Adrenal gland (tissue), 12 donors: ENCODE data around the gene MGMT. TPM values are rescaled to one million over a fixed set of nuclear protein-coding genes. Genes with fewer than 3 reads are reported as not detected.

ENCODE experiments used
- DNase-seq, 7 donors: peaks; one replicate each; pipeline ENCODE4 v3.0.0-alpha.2; 2019 to 2020
- H3K27ac ChIP-seq, 5 donors: fragments of 200-600 bp; sonication (generic) in 4 of 5; 1 replicate in 3 of 5; 2 replicates in 2 of 5; pipeline versions ENCODE4 v1.5.1 to v1.8.0; 2016 to 2020; ENCODE audit warnings: mild to moderate bottlenecking in 1 of 5
- H3K27me3 ChIP-seq: fragments of 200-600 bp; 2 replicates; pipeline ENCODE4 v1.8.0; 2021
- H3K36me3 ChIP-seq, 2 donors: fragments of 200-600 bp; replicated peaks in 1 of 2; 1 replicate in 1 of 2; 2 replicates in 1 of 2; pipeline versions ENCODE4 v1.5.1 to v1.8.0; 2018 to 2022
- H3K4me1 ChIP-seq, 2 donors: fragments of 200-600 bp; replicated peaks in 1 of 2; 1 replicate in 1 of 2; 2 replicates in 1 of 2; pipeline versions ENCODE4 v1.5.1 to v1.8.0; 2018 to 2021
- H3K4me3 ChIP-seq, 4 donors: fragments of 200-600 bp; sonication (generic) in 3 of 4; one replicate each; pipeline ENCODE4 v1.5.1; 2016 to 2018
- H3K9me3 ChIP-seq, 3 donors: fragments of 200-600 bp; sonication (generic) in 1 of 3; replicated peaks in 1 of 3; 1 replicate in 2 of 3; 2 replicates in 1 of 3; pipeline versions ENCODE4 v1.5.1 to v1.8.0; 2016 to 2021
- POLR2A ChIP-seq, 2 donors: fragments of 450-650 bp; IDR thresholded peaks; one replicate each; pipeline ENCODE4 v1.6.1; 2017; ENCODE audit warnings: antibody characterized with exemption in 2 of 2, mild to moderate bottlenecking in 2 of 2, moderate library complexity in 1 of 2
- WGBS, 4 donors: extraction: QIAGEN DNeasy Blood & Tissue Kit in 2 of 4; methylation state at CpG; one replicate each; pipeline versions ENCODE4 v1.1.5 to v1.1.7; 2013 to 2017; 5-methylcytosine and 5-hydroxymethylcytosine counted together
- intact Hi-C, 2 donors: fragments of 100-400 bp; cut with DNase I; formaldehyde crosslinking; loops; one replicate each; pipeline versions ENCODE4 v1.14.1 to v1.15.0; 2022 to 2023
- polyA plus RNA-seq, 3 donors: library from polyadenylated mRNA; stranded (reverse); fragments of 200-250 nt in 2 of 3; fragments of 350-450 nt in 1 of 3; fragmentation: Illumina TruSeq in 1 of 3; extraction: RNeasy Lipid Tissue Mini Kit (QIAGEN cat#74804) in 1 of 3; gene quantifications; one replicate each; pipeline ENCODE4 v1.2.3, GENCODE V29; 2013 to 2014
- total RNA-seq, 9 donors: library from RNA; depleted of rRNA in 4 of 9; stranded (reverse); fragments of >200 nt in 4 of 9; fragments of 120-200 nt in 1 of 9; fragmentation: NEBNext Ultra II Directional in 1 of 9; extraction: Animal tissue kit (Norgen Biotek cat#: 25700) in 1 of 9; gene quantifications; one replicate each; pipeline versions ENCODE4 v1.1.0 to v1.2.4, GENCODE V29; 2013 to 2023
- TF ChIP-seq, protein P1 (sequence below), 6 experiments: fragments of 450-650 bp in 4 of 6; fragments of 200-600 bp in 2 of 6; sonication (generic) in 1 of 6; IDR thresholded peaks; 1 replicate in 5 of 6; 2 replicates in 1 of 6; pipeline versions ENCODE4 v1.5.1 to v1.8.0; 2016 to 2021; ENCODE audit warnings: antibody characterized with exemption in 6 of 6, mild to moderate bottlenecking in 2 of 6, moderate library complexity in 1 of 6
- donor health status: healthy with polysubstance abuse.
- donor health status: Bipolar disorder and iron deficiency.
- donor health status: DM: yes; HTN: yes; CAD: no.
- donor health status: DM: no; HTN: no; CAD: no.
- donor health status: DM: no; HTN: no; CAD: no.
- donor health status: DM: yes; HTN: yes; CAD: no.

The MGMT gene
- total and polyA plus RNA-seq, 12 donors, result 3.8 to 35.8 (median 21.2) TPM

DNA sequence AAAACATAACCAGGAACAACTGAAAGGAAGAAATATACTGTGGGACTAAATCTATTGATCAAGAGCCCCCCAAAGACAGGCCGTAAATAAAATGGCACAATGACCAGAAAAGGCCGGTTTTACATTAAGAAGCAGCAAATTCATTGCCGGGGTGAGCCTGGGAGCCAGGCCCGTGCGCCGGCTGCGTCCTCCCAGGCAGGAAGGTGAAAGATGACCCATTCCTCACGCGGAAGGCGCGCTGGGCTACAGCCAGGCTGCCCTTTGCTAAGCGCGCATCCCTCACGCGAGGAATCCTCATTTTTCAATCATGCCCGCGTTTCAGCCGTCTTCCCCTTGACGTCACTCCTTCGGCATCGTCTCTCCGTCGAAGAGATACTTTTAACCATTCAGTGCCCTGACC lies 47.6 kb upstream of the MGMT start:
- WGBS, 4 donors, result 38 to 66% (median 47%) methylated on average over 23 of the region's 23 CpGs
- Histone ChIP-seq H3K4me1 (no peaks in the 10 kb centered on the region), H3K27ac (no peak overlapping the region), H3K36me3 (no peaks in the 10 kb centered on the region), H3K4me3 (no peak overlapping the region), H3K9me3 (no peaks in the 10 kb centered on the region), H3K27me3 (peaks cover 4% of the 10 kb centered on the region)
- intact Hi-C loops, result no loop called here
- no peak for TF ChIP-seq POLR2A (IDR thresholded peaks at IDR 0.05)
- TF ChIP-seq, protein P1, sequence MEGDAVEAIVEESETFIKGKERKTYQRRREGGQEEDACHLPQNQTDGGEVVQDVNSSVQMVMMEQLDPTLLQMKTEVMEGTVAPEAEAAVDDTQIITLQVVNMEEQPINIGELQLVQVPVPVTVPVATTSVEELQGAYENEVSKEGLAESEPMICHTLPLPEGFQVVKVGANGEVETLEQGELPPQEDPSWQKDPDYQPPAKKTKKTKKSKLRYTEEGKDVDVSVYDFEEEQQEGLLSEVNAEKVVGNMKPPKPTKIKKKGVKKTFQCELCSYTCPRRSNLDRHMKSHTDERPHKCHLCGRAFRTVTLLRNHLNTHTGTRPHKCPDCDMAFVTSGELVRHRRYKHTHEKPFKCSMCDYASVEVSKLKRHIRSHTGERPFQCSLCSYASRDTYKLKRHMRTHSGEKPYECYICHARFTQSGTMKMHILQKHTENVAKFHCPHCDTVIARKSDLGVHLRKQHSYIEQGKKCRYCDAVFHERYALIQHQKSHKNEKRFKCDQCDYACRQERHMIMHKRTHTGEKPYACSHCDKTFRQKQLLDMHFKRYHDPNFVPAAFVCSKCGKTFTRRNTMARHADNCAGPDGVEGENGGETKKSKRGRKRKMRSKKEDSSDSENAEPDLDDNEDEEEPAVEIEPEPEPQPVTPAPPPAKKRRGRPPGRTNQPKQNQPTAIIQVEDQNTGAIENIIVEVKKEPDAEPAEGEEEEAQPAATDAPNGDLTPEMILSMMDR (IDR thresholded peaks at IDR 0.05), result no peak
- DNase-seq, result no peak

DNA sequence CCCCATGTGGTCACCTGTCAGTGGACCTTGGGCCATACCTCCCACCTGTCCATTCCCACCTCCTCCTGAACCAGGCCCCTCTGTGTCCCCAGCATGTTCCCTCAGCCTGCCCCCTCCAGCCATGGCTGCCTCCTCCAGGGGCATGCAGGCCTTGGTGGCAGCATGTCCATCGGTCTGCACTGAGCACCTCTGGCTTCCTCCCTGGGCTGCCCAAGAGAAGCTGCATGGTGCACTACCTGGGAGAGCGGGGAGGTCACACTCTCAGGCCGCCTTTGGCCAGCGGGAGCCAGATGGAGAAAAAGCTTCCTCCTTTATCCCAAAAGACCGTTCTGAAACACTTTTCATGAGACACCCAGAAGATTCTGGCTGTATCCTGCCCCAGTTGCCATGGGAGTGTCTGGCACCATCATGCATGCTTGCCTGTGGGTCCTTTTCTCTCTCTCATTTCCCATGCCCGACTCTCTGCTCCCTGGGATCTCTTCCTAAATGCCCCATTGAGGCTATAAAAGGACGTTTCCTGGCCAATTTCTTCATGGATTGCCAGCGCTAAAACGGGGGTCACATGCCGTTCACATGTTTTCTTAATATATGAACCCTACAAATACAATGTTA lies 45.5 kb upstream of the MGMT start:
- 84 to 91% (median 85%) methylated on average over 9 to 10 of the region's 10 CpGs for WGBS, 4 donors
- H3K36me3 ChIP-seq, result no peaks in the 10 kb centered on the region
- no peaks in the 10 kb centered on the region for H3K9me3 ChIP-seq
- H3K27ac ChIP-seq, result no peak overlapping the region
- no peak overlapping the region for H3K4me3 ChIP-seq
- no peaks in the 10 kb centered on the region for H3K4me1 ChIP-seq
- no peak for TF ChIP-seq POLR2A (IDR thresholded peaks at IDR 0.05)
- TF ChIP-seq, protein P1 (IDR thresholded peaks at IDR 0.05), result no peak
- intact Hi-C loops, result no loop called here
- H3K27me3 ChIP-seq, result peaks cover 4% of the 10 kb centered on the region
- no peak for DNase-seq

DNA sequence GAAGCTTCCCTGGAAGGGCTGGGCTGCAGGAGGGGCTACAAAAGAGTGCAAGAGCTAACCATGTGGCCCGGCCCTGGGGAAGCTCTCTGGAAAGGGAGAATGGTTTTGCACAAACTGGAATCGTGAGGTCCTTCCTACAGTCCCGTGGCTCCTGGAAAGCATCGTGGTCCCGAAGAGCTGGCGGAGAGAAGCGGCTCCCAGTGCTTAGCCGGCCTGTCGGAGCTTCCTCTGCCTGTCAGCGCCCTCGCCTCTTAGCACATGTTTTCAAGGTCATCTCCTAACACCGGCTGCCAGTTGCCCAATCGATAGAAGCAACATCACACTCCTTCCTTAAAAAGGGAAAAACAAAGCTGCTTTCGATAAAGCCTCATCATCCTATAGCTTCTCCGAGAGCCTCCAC lies 42.1 kb upstream of the MGMT start:
- WGBS, 4 donors, result 68 to 86% (median 69%) methylated on average over 15 of the region's 15 CpGs
- no peak for DNase-seq
- no peaks in the 10 kb centered on the region for H3K36me3 ChIP-seq
- H3K27ac ChIP-seq, result no peak overlapping the region
- no peak overlapping the region for H3K4me3 ChIP-seq
- TF ChIP-seq, protein P1 (IDR thresholded peaks at IDR 0.05), result no peak
- TF ChIP-seq POLR2A (IDR thresholded peaks at IDR 0.05), result no peak
- intact Hi-C loops, result no loop called here
- H3K27me3 ChIP-seq, result no peaks in the 10 kb centered on the region
- H3K9me3 ChIP-seq, result no peaks in the 10 kb centered on the region
- no peaks in the 10 kb centered on the region for H3K4me1 ChIP-seq

DNA sequence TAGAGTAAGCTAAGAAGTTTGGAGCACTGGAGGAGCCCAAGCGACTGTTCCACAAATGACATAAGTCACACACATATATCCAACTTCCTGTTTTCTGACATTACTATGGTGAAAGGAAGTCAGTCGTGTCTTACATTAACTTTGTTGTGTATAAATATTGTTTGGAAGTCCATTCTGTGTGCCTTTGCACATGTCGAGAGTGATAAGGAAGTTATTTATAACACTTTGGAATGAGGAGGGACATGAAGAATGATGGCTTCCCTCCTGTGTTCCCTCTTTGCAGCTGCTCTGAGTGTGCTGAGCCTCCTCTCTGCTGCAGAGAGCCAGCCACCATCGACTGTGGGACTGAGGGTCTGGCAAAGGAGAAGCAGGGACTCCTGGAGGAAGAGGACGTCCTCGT lies 40.4 kb upstream of the MGMT start:
- no peak for DNase-seq
- H3K36me3 ChIP-seq, result no peaks in the 10 kb centered on the region
- H3K27ac ChIP-seq, result no peak overlapping the region
- no peak overlapping the region for H3K4me3 ChIP-seq
- H3K9me3 ChIP-seq, result no peaks in the 10 kb centered on the region
- H3K4me1 ChIP-seq, result no peaks in the 10 kb centered on the region
- intact Hi-C loops, result no loop called here
- 20 to 29% (median 23%) methylated on average over 6 of the region's 6 CpGs for WGBS, 4 donors
- no peaks in the 10 kb centered on the region for H3K27me3 ChIP-seq
- no peak for TF ChIP-seq POLR2A (IDR thresholded peaks at IDR 0.05)
- TF ChIP-seq, protein P1 (IDR thresholded peaks at IDR 0.05), result no peak
